GM13976 (cell line): ENCODE measurements around the gene SCUBE3.

Source experiments
- DNase-seq: peaks from one replicate; pipeline ENCODE4 v3.0.0; 2012; ENCODE audit warnings: low spot score
- in situ Hi-C: fragments of 300-500 bp; cut with MboI; formaldehyde crosslinking; loops from one replicate; pipeline ENCODE4 v1.12.0; 2022; ENCODE audit warnings: low sequenced_read_pairs, mixed read lengths, inconsistent platforms; ENCODE audit not compliant: unreplicated experiment
- TF ChIP-seq, protein P1 (sequence below): IDR thresholded peaks from 2 replicates; pipeline ENCODE4 v1.5.1; 2012; ENCODE audit warnings: borderline replicate concordance, mild to moderate bottlenecking; ENCODE audit not compliant: insufficient read depth; ENCODE audit errors: extremely low read depth, missing control alignments, control extremely low read depth

The SCUBE3 gene

DNA sequence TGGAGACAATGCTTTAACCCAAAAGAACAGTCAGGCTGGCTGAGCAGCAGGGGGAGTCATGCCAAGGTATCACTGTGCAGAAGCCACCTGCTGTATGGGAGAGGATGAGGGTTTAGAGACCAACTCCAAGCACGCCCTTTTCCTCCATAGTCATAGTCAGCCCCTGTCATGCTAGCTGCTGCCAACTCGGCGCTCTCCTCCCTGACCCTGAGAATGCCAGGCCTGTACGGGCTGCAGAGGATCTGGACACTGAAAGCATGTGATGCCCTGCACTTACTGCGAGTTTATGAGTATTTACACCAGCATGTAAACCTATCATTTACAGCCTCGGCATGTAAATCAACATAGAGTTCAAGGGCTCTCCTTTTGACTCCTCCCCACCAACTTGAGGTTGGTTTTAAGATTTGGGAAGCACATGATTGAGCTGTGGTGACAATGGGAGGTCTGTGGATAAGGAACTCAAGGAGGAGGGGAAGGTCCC is 11.7 kb upstream of the SCUBE3 start:
- no peak for DNase-seq
- in situ Hi-C loops: loop anchor here (25.0 kb wide), 1 partner anchor 215 kb away; no protein-coding TSS in a partner anchor
- TF ChIP-seq, protein P1, sequence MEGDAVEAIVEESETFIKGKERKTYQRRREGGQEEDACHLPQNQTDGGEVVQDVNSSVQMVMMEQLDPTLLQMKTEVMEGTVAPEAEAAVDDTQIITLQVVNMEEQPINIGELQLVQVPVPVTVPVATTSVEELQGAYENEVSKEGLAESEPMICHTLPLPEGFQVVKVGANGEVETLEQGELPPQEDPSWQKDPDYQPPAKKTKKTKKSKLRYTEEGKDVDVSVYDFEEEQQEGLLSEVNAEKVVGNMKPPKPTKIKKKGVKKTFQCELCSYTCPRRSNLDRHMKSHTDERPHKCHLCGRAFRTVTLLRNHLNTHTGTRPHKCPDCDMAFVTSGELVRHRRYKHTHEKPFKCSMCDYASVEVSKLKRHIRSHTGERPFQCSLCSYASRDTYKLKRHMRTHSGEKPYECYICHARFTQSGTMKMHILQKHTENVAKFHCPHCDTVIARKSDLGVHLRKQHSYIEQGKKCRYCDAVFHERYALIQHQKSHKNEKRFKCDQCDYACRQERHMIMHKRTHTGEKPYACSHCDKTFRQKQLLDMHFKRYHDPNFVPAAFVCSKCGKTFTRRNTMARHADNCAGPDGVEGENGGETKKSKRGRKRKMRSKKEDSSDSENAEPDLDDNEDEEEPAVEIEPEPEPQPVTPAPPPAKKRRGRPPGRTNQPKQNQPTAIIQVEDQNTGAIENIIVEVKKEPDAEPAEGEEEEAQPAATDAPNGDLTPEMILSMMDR: no peak

DNA sequence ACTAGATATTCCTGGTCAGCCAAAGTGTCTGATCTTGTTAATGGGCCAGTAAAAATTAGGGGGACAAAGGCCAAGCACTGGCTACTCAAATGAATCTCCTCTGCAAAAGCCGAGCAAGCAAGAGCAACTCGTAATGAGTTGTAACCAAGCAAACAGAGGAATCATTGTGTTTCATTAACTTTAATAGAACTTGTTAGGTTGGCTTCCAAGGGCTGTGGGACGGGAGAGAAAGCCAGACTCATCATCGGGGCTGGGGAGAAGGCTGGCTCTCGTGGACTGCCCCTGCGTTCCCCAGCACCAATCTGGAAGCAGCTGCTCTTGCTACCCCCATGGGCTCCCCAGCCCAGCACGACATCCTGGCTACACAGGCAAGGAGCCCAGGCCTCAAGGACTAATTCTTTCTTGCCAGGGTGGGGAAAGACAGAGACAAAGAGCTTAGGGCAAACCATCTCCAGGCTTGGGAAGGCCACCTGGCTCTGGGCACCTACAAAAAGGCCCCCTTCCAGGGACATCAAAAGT is 10.5 kb upstream of the SCUBE3 start:
- in situ Hi-C loops: loop anchor here (25.0 kb wide), 1 partner anchor 216 kb away; no protein-coding TSS in a partner anchor
- no peak for DNase-seq
- TF ChIP-seq, protein P1: no peak

DNA sequence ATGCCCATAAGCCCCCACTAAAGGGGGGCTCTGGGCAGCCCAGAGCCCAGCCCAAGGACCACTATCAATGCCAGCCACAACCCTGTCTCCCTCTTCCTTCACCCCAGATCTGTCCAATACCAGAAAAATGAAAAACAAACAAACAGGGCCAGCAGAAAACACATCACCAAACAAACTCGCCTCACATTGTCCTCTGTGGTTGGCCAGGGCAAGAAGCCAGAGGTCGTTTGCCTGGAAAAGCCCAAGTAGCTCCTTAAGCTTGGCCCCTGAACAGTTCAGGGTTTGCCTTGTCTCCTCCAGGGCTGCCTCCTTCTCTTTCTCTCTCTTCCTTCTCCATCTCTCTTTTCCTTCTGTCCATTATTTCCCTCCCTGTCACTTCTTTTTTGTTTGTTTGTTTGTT is 10.1 kb upstream of the SCUBE3 start:
- no peak for DNase-seq
- in situ Hi-C loops: loop anchor here (25.0 kb wide), 1 partner anchor 216 kb away; no protein-coding TSS in a partner anchor
- TF ChIP-seq, protein P1: no peak

DNA sequence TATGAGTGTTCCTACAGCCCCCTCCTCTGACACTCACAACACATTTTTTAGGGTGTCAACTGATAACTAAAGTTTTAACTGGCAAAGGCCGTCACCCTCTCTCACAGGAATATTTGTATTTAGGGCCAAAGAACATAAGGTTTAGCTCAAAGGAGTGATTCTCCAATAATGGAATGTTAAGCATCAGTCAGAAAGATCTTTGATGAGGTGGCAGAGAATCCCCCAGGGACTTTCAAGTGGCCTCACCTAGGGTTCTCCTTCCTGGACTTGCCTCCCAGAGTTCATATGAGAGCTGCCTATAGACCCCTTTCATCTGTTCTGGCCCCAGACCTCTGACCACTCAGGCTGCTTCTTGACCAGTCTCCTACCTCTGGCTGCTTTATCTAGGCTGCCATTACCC is 7.4 kb upstream of the SCUBE3 start:
- in situ Hi-C loops: loop anchor here (25.0 kb wide), 1 partner anchor 219 kb away; no protein-coding TSS in a partner anchor
- DNase-seq: no peak
- TF ChIP-seq, protein P1: no peak

DNA sequence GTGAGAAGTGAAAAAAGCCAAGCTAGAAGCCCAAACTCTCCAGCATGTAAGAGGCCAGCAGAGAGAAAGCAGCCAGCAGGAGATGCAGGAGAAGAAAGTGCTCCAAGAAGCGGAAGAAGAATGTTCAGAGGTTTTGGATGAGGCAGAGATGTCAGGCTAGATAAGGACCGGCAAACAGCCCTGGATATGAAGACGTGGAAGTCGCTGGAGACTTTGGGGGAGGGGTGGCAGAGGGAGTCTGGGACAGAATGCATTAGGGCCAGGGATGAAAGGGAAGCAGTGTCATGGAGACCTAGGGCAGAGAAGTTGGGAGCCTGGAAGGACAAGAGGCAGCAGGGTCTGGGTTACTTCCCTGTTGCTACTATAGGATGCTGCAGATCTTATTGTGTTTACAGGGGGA is 5.3 kb upstream of the SCUBE3 start:
- no peak for DNase-seq
- in situ Hi-C loops: loop anchor here (25.0 kb wide), 1 partner anchor 221 kb away; no protein-coding TSS in a partner anchor
- TF ChIP-seq, protein P1: no peak

DNA sequence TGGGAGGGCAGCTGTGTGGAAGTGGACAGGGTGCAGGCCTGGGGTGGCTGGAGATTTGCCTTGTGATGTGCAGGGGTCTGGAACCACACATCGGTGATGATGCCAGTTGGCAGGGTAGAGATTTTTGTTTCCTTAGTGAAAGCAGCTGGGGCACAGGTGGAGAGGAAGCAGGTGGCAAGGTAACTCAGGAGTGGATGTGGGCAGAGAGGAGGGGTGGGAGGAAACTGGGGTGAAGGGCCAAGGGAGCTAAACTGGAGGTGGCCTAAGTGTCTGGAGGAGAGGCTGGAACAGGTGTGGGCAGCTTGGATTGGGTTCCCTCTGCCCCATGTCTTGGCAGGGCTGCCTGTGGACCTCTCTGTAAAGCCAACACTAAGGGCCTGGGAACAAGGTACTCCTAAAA is 4.7 kb upstream of the SCUBE3 start:
- in situ Hi-C loops: loop anchor here (25.0 kb wide), 1 partner anchor 222 kb away; no protein-coding TSS in a partner anchor
- TF ChIP-seq, protein P1: no peak
- DNase-seq: no peak
